Esophagus muscularis mucosa (tissue), 4 donors: Measurements from ENCODE around the gene NAE1. TPM values are rescaled to one million over a fixed set of nuclear protein-coding genes. Genes with fewer than 3 reads are reported as not detected.

ENCODE experiments used
- DNase-seq: peaks from one replicate; pipeline ENCODE4 v3.0.0-alpha.2; 2017; ENCODE audit errors: extremely low spot score
- H3K27ac ChIP-seq, 4 donors: fragments of 200-600 bp; sonication (generic); replicated peaks in 1 of 4; 1 replicate in 3 of 4; 2 replicates in 1 of 4; pipeline ENCODE4 v1.5.1; 2016 to 2019; ENCODE audit warnings: mild to moderate bottlenecking in 1 of 4
- H3K27me3 ChIP-seq, 4 donors: fragments of 200-600 bp; sonication (generic); one replicate each; pipeline versions ENCODE4 v1.5.1 to v1.6.0; 2016 to 2019
- H3K36me3 ChIP-seq, 4 donors: fragments of 200-600 bp; sonication (generic); one replicate each; pipeline ENCODE4 v1.5.1; 2016 to 2019
- H3K4me1 ChIP-seq, 4 donors: fragments of 200-600 bp; sonication (generic); one replicate each; pipeline ENCODE4 v1.5.1; 2016 to 2019
- H3K4me3 ChIP-seq, 4 donors: fragments of 200-600 bp; sonication (generic); 1 replicate in 2 of 4; 2 replicates in 2 of 4; pipeline ENCODE4 v1.5.1; 2016 to 2019; ENCODE audit warnings: mild to moderate bottlenecking in 4 of 4, moderate library complexity in 1 of 4
- H3K9me3 ChIP-seq, 4 donors: fragments of 200-600 bp; sonication (generic); 1 replicate in 3 of 4; 2 replicates in 1 of 4; pipeline ENCODE4 v1.5.1; 2016 to 2019
- EP300 ChIP-seq: sonication (generic); formaldehyde crosslinking; IDR thresholded peaks from one replicate; pipeline ENCODE4 v1.6.1; 2017; ENCODE audit warnings: antibody characterized with exemption
- POLR2A ChIP-seq: fragments of 450-650 bp; IDR thresholded peaks from one replicate; pipeline ENCODE4 v1.6.1; 2017; ENCODE audit warnings: antibody characterized with exemption, moderate library complexity, mild to moderate bottlenecking, low read depth
- POLR2AphosphoS5 ChIP-seq, 2 donors: sonication (generic); formaldehyde crosslinking; IDR thresholded peaks; one replicate each; pipeline ENCODE4 v1.6.1; 2017; ENCODE audit warnings: antibody characterized with exemption in 2 of 2
- WGBS: methylation state at CpG from one replicate; pipeline ENCODE4 v1.1.5; 2018; 5-methylcytosine and 5-hydroxymethylcytosine counted together
- intact Hi-C: fragments of 100-400 bp; cut with DNase I; formaldehyde crosslinking; loops from one replicate; pipeline ENCODE4 v1.15.1; 2023
- total RNA-seq, 4 donors: library from RNA; depleted of rRNA; stranded (reverse); fragments of >200 nt; gene quantifications; one replicate each; pipeline versions ENCODE4 v1.1.0 to v1.2.1, GENCODE V29; 2016
- TF ChIP-seq, protein P1 (sequence below), 3 experiments: fragments of 200-600 bp in 2 of 3; fragments of 450-650 bp in 1 of 3; sonication (generic) in 2 of 3; IDR thresholded peaks; one replicate each; pipeline ENCODE4 v1.5.1; 2017 to 2019; ENCODE audit warnings: antibody characterized with exemption in 3 of 3, mild to moderate bottlenecking in 2 of 3, moderate library complexity in 1 of 3

The NAE1 gene
- total RNA-seq, 4 donors from 2014 or later, result 32.7 to 50.7 (median 42.4) TPM

DNA sequence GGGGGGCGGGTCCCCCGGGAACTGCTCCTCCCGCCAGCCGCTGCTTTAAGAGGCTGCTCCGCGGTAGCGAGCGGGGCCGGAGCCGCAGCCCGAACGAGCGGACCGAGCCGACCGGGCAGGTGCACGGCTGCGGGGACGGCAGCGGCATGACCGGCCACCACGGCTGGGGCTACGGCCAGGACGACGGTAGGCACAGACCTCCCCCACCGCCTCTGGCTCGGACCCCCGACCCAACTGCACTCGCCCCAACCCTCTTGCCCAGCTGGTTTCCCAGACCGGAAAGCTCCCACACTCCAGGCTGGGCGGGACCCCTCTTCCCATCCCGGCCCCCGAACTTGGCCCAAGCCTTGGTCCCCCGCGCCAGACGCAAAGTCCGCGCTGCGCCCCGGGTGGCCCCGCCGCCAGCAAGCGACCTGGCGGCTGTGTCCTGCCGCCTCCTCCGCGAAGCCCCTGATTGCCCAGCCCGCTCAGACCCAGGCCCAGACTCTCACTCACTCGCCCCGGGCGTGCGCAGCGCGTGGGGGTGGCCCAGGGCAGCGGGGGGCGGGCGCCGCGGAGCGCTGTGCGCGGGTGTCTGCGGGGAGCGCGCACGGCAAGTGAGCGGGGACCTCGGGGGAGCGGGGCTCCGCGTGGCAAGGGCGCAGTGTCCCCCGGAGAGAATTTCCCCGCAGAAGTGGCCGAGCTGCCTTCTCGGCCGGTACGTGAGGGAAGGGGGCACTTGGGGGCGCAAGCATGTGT, 13.7 kb upstream of the NAE1 start, which contains the start of gene CA7:
TSS of gene CA7 (plus strand) at position 73 of the 738 bp plus-strand sequence. CDS start at position 147, 74 bp downstream.
- no peaks in the 10 kb centered on the region for H3K36me3 ChIP-seq
- 0% methylated on average over 25 of the region's 79 CpGs for WGBS
- H3K4me1 ChIP-seq, result peaks cover 11 to 23% (median 22%) of the 10 kb centered on the region in 4 donors
- no peak within 1 kb of the TSS for H3K27ac ChIP-seq
- peak within 1 kb of the TSS; percentile 45 to 58 (median 52) for H3K4me3 ChIP-seq
- intact Hi-C loops, result no loop called here
- no peaks in the 10 kb centered on the region for H3K9me3 ChIP-seq
- TF ChIP-seq, protein P1, sequence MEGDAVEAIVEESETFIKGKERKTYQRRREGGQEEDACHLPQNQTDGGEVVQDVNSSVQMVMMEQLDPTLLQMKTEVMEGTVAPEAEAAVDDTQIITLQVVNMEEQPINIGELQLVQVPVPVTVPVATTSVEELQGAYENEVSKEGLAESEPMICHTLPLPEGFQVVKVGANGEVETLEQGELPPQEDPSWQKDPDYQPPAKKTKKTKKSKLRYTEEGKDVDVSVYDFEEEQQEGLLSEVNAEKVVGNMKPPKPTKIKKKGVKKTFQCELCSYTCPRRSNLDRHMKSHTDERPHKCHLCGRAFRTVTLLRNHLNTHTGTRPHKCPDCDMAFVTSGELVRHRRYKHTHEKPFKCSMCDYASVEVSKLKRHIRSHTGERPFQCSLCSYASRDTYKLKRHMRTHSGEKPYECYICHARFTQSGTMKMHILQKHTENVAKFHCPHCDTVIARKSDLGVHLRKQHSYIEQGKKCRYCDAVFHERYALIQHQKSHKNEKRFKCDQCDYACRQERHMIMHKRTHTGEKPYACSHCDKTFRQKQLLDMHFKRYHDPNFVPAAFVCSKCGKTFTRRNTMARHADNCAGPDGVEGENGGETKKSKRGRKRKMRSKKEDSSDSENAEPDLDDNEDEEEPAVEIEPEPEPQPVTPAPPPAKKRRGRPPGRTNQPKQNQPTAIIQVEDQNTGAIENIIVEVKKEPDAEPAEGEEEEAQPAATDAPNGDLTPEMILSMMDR (IDR thresholded peaks at IDR 0.05), result no peak
- TF ChIP-seq EP300, result no peak
- TF ChIP-seq POLR2A, result no peak
- no peak for TF ChIP-seq POLR2AphosphoS5 (IDR thresholded peaks at IDR 0.05)
- H3K27me3 ChIP-seq, result peaks cover 4 to 58% (median 18%) of the 10 kb centered on the region in 4 donors
- no peak for DNase-seq

DNA sequence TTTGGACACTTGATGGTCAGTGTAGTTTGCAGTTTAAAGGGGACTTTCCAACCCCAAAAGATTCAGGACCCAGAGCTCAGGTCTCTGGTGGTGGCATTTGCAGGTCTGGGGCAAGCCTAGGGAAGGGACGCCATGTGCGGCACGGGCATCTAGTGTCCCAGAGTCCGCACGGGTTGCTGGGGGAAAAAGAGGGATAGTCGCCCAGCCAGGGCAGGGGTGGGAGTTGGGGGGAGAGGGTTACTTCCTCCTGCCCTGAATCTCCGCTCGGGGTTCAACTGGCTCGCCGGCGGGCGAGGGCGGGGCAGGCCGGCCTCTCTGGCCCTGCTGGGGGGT, 13.2 kb upstream of the NAE1 start:
- intact Hi-C loops, result no loop called here
- peaks cover 11 to 23% (median 22%) of the 10 kb centered on the region in 4 donors for H3K4me1 ChIP-seq
- H3K9me3 ChIP-seq, result no peaks in the 10 kb centered on the region
- H3K27me3 ChIP-seq, result peaks cover 4 to 57% (median 18%) of the 10 kb centered on the region in 4 donors
- no peak overlapping the region for H3K27ac ChIP-seq
- no peaks in the 10 kb centered on the region for H3K36me3 ChIP-seq
- no peak for DNase-seq
- TF ChIP-seq EP300 (no peak), POLR2A (no peak), POLR2AphosphoS5 (IDR thresholded peaks at IDR 0.05) (no peak)
- TF ChIP-seq, protein P1 (IDR thresholded peaks at IDR 0.05), result no peak
- H3K4me3 ChIP-seq, result peak overlapping the region; percentile 45 to 58 (median 52)
- 20% methylated on average over 2 of the region's 14 CpGs for WGBS

DNA sequence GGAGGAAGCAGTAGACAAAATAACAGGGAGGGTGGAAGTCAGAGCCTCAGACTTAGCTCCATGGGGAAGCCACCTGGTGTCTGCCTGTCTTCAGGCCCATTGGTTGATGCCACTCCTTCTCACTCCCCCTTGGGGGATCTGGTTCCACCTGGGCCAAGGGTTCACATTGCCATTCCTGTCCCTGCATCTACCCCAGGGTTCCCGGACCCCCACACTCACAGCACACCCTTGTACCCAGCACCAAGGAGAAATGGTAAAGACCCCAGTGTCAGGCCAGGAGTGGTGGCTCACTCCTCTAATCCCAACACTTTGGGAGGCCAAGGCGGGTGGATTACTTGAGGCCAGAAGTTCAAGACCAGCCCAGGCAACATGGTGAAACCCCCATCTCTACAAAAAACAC, 12.4 kb upstream of the NAE1 start:
- no peaks in the 10 kb centered on the region for H3K36me3 ChIP-seq
- H3K27ac ChIP-seq, result no peak overlapping the region
- intact Hi-C loops, result no loop called here
- H3K27me3 ChIP-seq, result peaks cover 4 to 49% (median 18%) of the 10 kb centered on the region in 4 donors
- H3K4me3 ChIP-seq, result no peak overlapping the region
- TF ChIP-seq POLR2A (no peak), EP300 (no peak), POLR2AphosphoS5 (IDR thresholded peaks at IDR 0.05) (no peak)
- TF ChIP-seq, protein P1 (IDR thresholded peaks at IDR 0.05), result no peak
- peaks cover 11 to 23% (median 22%) of the 10 kb centered on the region in 4 donors for H3K4me1 ChIP-seq
- WGBS, result 88% methylated on average over 2 of the region's 2 CpGs
- peaks cover 0 to 4% (median 0%) of the 10 kb centered on the region in 4 donors for H3K9me3 ChIP-seq
- no peak for DNase-seq

DNA sequence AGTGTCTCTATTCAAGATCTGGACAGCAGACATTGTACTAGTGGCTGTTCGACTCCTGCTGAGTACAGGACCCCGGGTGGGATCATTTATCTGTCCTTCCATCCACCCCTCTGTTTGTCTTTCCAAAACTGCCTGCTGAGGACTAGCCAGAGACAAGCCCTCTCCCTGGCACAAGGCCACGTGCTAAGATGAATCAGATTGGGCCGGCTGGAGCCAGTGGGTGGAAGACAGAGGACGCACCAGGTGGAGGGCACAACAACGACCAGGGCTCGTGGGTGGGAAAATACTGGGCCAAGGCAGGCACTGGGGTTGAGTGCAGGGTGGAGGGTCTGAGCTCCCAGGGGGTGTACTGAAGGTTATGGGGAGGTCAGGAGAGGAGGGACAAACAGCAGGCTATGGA, 12.0 kb upstream of the NAE1 start:
- Histone ChIP-seq H3K4me3 (no peak overlapping the region), H3K36me3 (no peaks in the 10 kb centered on the region), H3K27ac (no peak overlapping the region), H3K9me3 (peaks cover 0 to 4% (median 0%) of the 10 kb centered on the region in 4 donors), H3K27me3 (peaks cover 4 to 45% (median 18%) of the 10 kb centered on the region in 4 donors), H3K4me1 (peaks cover 11 to 23% (median 22%) of the 10 kb centered on the region in 4 donors)
- TF ChIP-seq, protein P1 (IDR thresholded peaks at IDR 0.05), result no peak
- TF ChIP-seq POLR2AphosphoS5 (IDR thresholded peaks at IDR 0.05) (no peak), POLR2A (no peak), EP300 (no peak)
- no peak for DNase-seq
- intact Hi-C loops, result no loop called here
- WGBS, result 64% methylated on average over 6 of the region's 7 CpGs
